Stomach smooth muscle (tissue), 2 donors: Measurements from ENCODE around the gene SLC26A11.
"Not testable (repeated sequence)": the region's sequence is repeated elsewhere in the genome, so short reads cannot be mapped to it uniquely, and the experiment has no call there.

Experiments used
- H3K27ac ChIP-seq: one replicate; pipeline ENCODE4 v1.7.0; 2013; ENCODE audit warnings: mild to moderate bottlenecking, low read length, inconsistent platforms
- H3K27me3 ChIP-seq, 2 donors: one replicate each; pipeline ENCODE4 v1.7.0; 2013; ENCODE audit warnings: low read length in 2 of 2; ENCODE audit not compliant: insufficient read depth in 2 of 2, control insufficient read depth in 1 of 2
- H3K36me3 ChIP-seq, 2 donors: one replicate each; pipeline ENCODE4 v1.7.0; 2013; ENCODE audit warnings: low read length in 2 of 2; ENCODE audit not compliant: control insufficient read depth in 2 of 2, insufficient read depth in 2 of 2
- H3K4me1 ChIP-seq: one replicate; pipeline ENCODE4 v1.7.0; 2013; ENCODE audit warnings: low read length; ENCODE audit not compliant: control insufficient read depth, insufficient read depth
- H3K4me3 ChIP-seq, 2 donors: one replicate each; pipeline ENCODE4 v1.7.0; 2013; ENCODE audit warnings: low read length in 2 of 2
- H3K9ac ChIP-seq, 2 donors: one replicate each; pipeline ENCODE4 v1.7.0; 2013; ENCODE audit warnings: low read length in 2 of 2, mild to moderate bottlenecking in 1 of 2
- H3K9me3 ChIP-seq, 2 donors: one replicate each; pipeline ENCODE4 v1.7.0; 2013; ENCODE audit warnings: low read length in 2 of 2; ENCODE audit not compliant: control insufficient read depth in 2 of 2
- donor health status: healthy.
- donor health status: Pancreatic carcinoma.

SLC26A11 gene

DNA sequence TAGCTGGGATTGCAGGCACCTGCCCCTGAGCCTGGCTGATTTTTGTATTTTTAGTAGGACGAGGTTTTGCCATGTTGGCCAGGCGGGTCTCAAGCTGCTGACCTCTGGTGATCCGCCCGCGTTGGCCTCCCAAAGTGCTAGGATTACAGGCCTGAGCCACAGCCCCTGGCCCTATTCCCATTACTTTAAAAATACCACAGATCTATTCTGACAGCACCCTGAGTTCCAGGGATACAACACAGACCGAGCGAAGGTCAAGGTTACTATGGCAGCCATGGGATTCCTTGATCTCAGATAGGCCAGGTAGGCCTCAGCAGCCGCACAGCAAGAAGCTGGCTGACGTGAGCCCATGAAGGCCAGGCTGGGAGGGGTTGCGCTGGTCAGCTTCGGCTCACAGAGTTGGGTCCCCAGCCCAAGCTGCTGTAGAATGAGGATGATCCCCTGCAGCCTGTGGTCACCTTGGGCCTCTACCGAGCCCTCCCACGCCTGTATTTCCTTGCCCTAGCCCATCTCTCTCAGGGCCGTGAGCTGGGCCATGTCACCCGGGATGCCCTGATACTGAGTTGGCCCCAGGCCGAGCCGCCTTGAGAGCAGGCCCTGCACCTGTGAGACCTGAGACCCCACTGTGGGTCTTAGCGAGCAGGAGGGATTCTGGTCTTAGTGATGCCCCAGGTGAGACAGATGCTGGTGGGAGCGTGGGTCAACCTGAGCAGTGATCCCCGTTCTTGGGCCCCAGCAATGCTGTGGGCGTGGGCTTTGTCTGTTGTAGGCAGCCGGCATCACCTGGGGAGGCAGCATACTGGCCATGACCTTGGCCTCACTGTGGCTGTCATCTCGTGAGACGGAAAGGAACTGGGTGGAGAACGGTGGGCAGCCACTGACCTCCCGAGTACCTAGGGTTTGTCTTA, 23.6 kb downstream of the SLC26A11 start:
- Histone ChIP-seq H3K9ac (no peak overlapping the region), H3K4me3 (no peak overlapping the region), H3K27ac (no peak overlapping the region)

DNA sequence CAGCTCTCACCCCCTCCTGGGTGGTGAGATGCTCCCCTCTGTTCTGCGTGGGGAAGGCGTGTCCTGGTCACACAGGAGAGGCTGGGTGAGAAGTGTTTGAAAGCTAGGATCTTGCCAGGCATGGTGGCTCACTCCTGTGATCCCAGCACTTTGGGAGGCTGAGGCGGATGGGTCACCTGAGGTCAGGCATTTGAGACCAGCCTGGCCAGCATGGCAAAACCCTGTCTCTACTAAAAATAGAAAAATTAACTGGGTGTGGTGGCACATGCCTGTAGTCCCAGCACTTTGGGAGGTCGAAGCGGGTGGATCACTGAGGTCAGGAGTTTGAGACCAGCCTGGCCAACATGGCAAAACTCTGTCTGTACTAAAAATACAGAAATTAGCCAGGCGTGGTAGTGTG, 24.2 kb downstream of the SLC26A11 start:
- H3K9me3 ChIP-seq, H3K27ac ChIP-seq, H3K4me3 ChIP-seq, H3K9ac ChIP-seq, H3K4me1 ChIP-seq, H3K27me3 ChIP-seq: not testable (repeated sequence)
- H3K36me3 ChIP-seq, result peaks cover 33 to 44% of the 10 kb centered on the region in 2 donors

More for the DNA sequence above, 23.6 kb downstream of the SLC26A11 start:
- no peaks in the 10 kb centered on the region for H3K4me1 ChIP-seq
- peaks cover 30 to 44% of the 10 kb centered on the region in 2 donors for H3K36me3 ChIP-seq
- H3K9me3 ChIP-seq, result no peaks in the 10 kb centered on the region
- H3K27me3 ChIP-seq, result no peaks in the 10 kb centered on the region

DNA sequence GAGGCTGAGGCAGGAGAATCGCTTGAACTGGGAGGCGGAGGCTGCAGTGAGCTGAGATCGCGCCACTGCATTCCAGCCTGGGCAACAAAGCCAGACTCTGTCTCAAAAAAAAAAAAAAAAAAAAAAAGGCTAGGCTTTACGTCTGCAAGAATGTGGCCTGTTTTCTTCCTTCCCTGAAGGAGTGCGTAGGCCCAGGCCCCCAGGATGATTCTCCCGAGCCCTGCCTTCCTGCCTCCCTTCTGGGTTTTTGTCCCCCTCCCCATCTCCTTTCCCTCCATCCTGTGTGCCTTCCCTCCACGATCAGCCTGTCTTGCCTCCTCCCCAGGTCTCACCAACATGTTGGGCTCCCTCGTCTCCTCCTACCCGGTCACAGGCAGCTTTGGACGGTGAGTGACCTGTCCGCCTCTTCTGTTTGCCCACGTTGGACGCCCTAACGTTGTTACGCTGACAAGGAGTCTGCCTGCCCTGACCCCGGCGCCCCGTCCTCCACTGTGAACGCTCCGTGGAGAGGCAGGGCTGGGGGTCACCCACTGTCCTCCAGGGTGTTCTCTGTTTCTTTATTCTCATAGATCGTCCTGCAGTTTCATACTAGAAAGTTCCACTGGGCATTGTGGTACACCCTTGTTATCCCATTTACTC, 24.8 kb downstream of the SLC26A11 start:
- no peak overlapping the region for H3K27ac ChIP-seq
- H3K4me3 ChIP-seq, result no peak overlapping the region
- no peaks in the 10 kb centered on the region for H3K4me1 ChIP-seq
- H3K27me3 ChIP-seq, result no peaks in the 10 kb centered on the region
- no peaks in the 10 kb centered on the region for H3K9me3 ChIP-seq
- peaks cover 33 to 44% of the 10 kb centered on the region in 2 donors for H3K36me3 ChIP-seq
- no peak overlapping the region for H3K9ac ChIP-seq

DNA sequence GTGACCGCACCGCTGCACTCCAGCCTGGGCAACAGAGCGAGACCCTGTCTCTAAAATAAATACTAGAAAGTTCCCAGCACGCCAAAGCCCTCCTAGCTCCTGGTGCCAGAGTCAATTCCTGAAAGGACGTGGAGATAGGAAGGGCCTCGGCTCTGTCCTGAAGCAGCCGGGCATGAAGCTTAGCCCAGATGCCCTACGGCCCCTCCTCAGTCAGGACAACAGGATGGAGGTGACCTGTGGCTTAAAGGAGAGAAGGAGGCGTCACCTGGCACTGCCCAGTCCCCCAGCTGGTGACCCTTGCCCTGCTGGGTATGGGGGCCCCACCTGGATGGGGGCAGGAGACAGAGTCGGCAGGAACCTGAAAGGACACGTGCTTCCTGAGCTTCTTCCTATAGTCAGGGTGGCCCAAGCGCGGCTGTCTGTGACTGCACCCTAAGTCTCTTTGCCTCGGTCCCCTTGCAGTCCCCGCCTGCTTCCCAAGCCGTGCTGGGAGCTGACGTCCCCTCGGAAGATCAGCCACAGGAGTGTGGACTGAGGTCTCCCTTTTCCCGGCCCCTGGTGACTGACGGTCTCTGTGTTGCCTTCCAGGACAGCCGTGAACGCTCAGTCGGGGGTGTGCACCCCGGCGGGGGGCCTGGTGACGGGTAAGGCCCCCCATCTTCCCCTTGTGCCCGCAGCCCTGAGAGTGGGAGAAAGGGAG, 25.5 kb downstream of the SLC26A11 start:
- Histone ChIP-seq H3K9me3 (no peaks in the 10 kb centered on the region), H3K4me1 (no peaks in the 10 kb centered on the region), H3K36me3 (peaks cover 33 to 47% of the 10 kb centered on the region in 2 donors), H3K9ac (no peak overlapping the region), H3K27ac (no peak overlapping the region), H3K4me3 (no peak overlapping the region), H3K27me3 (no peaks in the 10 kb centered on the region)

DNA sequence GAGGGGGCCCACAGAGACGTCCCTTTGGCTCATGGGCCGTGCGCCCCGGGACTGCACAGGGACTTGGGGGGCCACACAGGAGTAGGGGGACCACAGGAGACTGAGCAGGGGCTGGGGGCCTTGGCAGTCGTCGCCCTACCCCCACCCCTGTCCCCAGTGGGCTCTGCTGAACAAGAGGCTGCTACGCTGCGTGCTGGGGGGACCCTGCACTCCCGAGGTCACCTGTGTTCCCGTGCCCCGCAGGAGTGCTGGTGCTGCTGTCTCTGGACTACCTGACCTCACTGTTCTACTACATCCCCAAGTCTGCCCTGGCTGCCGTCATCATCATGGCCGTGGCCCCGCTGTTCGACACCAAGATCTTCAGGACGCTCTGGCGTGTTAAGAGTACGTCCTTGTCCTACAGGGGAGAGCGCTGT, 26.0 kb downstream of the SLC26A11 start:
- Histone ChIP-seq H3K9me3 (no peaks in the 10 kb centered on the region), H3K9ac (no peak overlapping the region), H3K4me3 (no peak overlapping the region), H3K27ac (no peak overlapping the region), H3K36me3 (peaks cover 29 to 45% of the 10 kb centered on the region in 2 donors), H3K27me3 (no peaks in the 10 kb centered on the region), H3K4me1 (no peaks in the 10 kb centered on the region)

DNA sequence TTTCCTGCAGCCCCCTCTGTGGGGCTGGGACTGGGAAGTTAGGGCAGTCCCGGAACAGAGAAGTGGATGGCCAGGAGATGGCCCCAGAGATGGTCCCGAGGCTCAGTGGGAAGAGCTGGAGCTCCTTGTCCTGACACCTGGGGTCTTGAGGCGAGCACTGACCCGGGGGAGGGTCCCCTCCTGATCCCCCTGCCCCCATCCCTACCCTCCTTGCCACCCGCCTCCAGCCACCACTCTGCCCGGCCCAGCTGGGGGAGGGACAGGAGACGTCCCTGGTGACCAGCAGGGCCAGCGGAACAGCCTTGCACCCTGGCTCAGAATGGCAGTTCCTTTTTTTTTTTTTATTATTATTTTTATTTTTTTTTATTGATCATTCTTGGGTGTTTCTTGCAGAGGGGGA, 26.5 kb downstream of the SLC26A11 start:
- Histone ChIP-seq H3K4me3 (no peak overlapping the region), H3K36me3 (peaks cover 25 to 46% of the 10 kb centered on the region in 2 donors), H3K27me3 (no peaks in the 10 kb centered on the region), H3K9me3 (no peaks in the 10 kb centered on the region), H3K9ac (no peak overlapping the region), H3K4me1 (no peaks in the 10 kb centered on the region), H3K27ac (no peak overlapping the region)

DNA sequence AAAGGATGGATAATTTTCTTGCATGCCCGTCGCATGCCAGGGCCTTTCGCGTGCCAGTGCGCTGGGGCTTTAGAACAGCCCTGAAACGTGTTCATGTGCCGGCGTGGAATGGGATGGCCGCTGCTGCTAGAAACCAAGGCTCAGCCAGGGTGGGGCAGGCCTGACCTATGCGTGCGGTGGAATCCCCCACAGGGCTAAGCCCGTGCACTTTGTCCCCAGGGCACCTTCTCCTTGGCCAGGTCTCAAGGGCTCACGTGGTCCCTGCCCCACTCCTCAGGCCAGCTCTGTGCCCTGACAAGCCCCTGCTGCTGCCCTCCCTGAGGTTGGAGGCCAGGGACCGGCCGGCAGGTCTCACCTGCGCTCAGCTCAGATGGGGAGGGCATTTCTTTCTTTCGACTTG, 27.3 kb downstream of the SLC26A11 start:
- Histone ChIP-seq H3K4me1 (no peaks in the 10 kb centered on the region), H3K27ac (no peak overlapping the region), H3K4me3 (no peak overlapping the region), H3K9ac (no peak overlapping the region), H3K27me3 (no peaks in the 10 kb centered on the region), H3K9me3 (no peaks in the 10 kb centered on the region), H3K36me3 (peaks cover 24 to 47% of the 10 kb centered on the region in 2 donors)

DNA sequence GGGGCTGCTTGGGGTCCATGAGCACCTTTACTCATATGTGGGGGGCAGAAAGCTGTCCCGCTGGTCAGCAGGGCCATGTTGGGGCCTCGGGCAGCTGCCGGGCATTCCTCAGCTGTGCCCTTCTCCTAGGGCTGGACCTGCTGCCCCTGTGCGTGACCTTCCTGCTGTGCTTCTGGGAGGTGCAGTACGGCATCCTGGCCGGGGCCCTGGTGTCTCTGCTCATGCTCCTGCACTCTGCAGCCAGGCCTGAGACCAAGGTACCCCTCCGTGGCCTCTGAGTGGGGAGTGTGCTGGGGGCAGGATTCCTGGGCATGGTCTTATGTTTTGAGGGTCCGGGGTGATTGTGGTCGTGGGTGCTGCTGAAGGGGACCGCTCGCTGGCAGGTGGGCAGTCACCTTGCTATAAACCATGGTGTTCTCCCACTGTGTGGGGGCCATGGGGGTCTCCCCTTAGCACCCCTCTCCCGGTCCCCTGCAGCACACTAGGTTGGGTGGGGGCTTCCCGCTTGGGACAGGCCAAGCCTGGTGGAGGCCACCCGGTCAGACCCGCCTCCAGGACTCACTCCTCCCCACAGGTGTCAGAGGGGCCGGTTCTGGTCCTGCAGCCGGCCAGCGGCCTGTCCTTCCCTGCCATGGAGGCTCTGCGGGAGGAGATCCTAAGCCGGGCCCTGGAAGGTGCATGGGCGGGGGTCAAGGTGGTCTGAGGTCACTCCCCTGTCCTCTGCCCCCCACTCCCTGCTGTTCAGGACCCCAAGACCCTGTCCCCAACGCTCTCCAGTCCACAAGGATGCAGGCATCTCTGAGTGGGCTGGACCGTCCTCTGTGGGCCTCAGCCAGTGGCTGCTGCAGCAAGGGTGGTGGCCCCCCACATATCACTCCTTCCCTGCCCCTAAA, 28.0 kb downstream of the SLC26A11 start:
- H3K9me3 ChIP-seq, result no peaks in the 10 kb centered on the region
- H3K4me1 ChIP-seq, result no peaks in the 10 kb centered on the region
- no peak overlapping the region for H3K4me3 ChIP-seq
- peaks cover 26 to 49% of the 10 kb centered on the region in 2 donors for H3K36me3 ChIP-seq
- H3K9ac ChIP-seq, result no peak overlapping the region
- no peaks in the 10 kb centered on the region for H3K27me3 ChIP-seq
- no peak overlapping the region for H3K27ac ChIP-seq

DNA sequence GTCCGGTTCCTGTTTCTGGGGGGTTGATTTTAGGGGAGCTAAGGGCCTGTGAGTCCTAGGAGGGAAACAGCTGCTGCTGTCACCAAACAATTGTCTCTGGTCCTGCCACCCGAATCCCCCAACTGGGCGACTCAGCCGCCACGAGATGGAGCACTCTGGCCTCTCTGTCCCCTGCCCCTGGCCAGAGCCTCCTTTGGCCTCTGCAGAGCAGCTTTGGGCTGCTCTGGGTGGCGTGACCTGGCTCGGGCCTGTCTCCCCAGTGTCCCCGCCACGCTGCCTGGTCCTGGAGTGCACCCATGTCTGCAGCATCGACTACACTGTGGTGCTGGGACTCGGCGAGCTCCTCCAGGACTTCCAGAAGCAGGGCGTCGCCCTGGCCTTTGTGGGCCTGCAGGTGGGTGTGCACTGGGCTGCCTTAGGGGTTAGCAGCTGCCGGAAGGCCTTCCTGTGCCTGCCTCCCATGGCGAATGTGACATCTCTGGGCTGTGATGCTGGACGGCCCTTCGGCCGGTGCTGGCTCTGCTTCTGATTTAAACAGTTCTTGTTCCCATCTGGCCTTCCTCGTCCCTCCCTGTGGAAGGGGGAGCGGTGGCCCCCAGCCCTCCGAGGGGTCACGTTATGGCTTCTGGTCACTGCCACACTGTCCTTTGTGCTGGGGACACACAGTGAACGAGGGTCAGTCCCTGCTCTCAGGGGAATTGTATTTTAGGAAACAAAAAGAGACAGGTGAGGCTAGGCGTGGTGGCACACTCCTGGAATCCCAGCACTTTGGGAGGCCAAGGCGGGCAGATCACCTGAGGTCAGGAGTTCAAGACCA, 28.9 kb downstream of the SLC26A11 start:
- no peaks in the 10 kb centered on the region for H3K4me1 ChIP-seq
- H3K36me3 ChIP-seq, result peaks cover 23 to 45% of the 10 kb centered on the region in 2 donors

More for the DNA sequence above, 28.9 kb downstream of the SLC26A11 start:
- no peak overlapping the region for H3K27ac ChIP-seq
- H3K27me3 ChIP-seq, result no peaks in the 10 kb centered on the region
- no peak overlapping the region for H3K4me3 ChIP-seq
- H3K9me3 ChIP-seq, result no peaks in the 10 kb centered on the region
- H3K9ac ChIP-seq, result no peak overlapping the region
